Astrocyte of the cerebellum (primary cell): ENCODE results near the gene SNX9.

Experiments
- DNase-seq: peaks from one replicate; pipeline ENCODE4 v3.0.0-alpha.2; 2011; ENCODE audit warnings: low read depth
- H3K4me3 ChIP-seq: 2 replicates; pipeline ENCODE4 v1.5.1; 2011; ENCODE audit warnings: mild to moderate bottlenecking, low read depth, low read length, moderate library complexity
- in situ Hi-C: cut with HindIII; loops from 2 replicates; pipeline ENCODE4 v1.10.0; 2017; ENCODE audit warnings: low sequenced_read_pairs
- TF ChIP-seq, protein P1 (sequence below): IDR thresholded peaks from 2 replicates; pipeline ENCODE4 v1.5.1; 2012; ENCODE audit warnings: low read length, low read depth, moderate library complexity, mild to moderate bottlenecking; ENCODE audit errors: missing control alignments

The SNX9 gene

DNA sequence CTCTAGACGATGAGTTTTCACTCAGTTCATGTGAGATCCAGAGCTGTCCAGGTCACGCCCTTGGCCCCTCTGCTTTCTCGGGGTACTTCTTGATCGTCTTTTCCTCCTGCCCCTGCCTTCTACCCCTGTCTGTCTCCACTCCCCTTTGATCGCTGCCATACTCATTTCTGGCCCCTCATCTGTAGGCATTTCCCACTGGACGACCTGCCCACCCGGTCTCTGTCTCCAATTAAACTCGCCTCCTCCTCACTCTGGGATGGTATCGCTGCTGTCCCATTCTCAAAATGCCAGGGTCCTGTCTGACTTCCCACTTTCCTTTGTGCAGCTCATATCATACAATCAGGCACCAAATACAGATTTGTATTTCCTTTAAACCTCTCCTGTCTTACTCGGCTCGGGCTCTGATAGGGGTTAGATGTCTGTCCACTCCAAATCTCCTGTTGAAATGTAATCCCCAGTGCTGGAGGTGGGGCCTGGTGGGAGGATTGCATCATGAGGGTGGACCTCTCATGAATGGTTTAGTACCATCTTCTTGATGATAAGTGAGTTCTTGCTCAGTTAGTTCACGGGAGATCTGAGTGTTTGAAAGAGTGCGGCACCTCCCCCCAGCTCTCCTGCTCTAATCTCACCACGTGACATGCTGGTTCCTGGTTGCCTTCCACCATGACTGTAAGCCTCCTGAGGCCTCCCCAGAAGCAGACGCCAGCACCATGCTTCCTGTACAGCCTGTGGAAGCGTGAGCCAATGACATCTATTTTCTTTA, 155.2 kb downstream of the SNX9 start:
- H3K4me3 ChIP-seq = no peak overlapping the region
- TF ChIP-seq, protein P1, sequence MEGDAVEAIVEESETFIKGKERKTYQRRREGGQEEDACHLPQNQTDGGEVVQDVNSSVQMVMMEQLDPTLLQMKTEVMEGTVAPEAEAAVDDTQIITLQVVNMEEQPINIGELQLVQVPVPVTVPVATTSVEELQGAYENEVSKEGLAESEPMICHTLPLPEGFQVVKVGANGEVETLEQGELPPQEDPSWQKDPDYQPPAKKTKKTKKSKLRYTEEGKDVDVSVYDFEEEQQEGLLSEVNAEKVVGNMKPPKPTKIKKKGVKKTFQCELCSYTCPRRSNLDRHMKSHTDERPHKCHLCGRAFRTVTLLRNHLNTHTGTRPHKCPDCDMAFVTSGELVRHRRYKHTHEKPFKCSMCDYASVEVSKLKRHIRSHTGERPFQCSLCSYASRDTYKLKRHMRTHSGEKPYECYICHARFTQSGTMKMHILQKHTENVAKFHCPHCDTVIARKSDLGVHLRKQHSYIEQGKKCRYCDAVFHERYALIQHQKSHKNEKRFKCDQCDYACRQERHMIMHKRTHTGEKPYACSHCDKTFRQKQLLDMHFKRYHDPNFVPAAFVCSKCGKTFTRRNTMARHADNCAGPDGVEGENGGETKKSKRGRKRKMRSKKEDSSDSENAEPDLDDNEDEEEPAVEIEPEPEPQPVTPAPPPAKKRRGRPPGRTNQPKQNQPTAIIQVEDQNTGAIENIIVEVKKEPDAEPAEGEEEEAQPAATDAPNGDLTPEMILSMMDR = no peak
- in situ Hi-C loops = no loop called here
- no peak for DNase-seq

DNA sequence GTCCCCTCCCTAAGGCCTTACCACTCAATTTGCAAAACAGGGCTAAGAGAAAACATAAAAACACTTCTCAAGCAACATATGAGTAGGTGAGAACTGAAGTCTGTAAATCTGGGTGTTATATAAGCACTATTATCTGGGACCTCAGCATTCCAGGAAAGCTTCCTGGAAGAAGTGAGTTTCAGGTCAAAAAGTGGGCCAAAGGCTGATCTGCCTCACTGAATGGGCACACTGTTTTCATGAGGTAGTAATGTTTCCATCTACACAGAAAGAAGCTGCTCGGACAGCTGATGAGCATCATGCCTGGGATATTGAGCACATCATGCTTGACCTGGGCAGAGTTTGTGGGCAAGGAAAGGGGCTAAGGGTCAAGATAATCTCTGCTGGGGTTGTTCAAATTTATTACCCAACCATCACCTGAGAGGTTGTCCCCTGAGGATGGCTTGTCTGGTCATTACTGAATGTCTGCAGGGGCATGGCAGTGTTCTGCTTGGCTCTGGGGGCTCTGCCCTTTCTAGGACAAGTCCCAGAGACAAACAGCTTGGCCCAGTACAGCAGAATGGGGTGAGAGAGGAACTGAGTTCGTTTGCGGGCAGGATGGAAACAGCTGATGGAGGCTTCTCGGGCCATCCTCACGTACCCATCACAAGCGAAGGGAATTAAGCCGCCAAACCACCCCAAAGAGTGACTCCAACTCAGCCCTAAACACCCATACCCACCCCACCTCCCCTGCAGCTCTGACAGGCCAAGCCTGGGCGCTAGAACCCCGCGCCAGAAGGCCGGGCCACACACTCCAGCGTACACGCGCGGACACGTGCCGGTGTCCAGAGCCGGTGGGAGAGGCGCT, 157.5 kb downstream of the SNX9 start:
- H3K4me3 ChIP-seq = peak overlapping the region; percentile 60
- in situ Hi-C loops = no loop called here
- TF ChIP-seq, protein P1 = no peak
- no peak for DNase-seq

DNA sequence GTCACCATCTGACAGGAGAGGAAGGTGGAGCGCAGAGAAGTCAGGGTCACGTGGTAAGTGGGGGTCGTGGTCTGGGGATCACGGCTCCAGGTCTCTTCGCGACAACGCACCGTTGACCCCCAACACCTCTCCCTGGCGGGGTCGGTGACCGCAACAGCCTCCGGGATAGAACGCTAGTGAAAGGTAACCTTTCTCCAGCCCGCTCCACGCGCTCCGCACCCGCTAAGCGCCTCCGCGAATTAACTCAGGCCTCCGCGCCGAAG, 158.0 kb downstream of the SNX9 start:
- in situ Hi-C loops = no loop called here
- TF ChIP-seq, protein P1 = no peak
- peak overlapping the region; percentile 60 for H3K4me3 ChIP-seq
- no peak for DNase-seq

DNA sequence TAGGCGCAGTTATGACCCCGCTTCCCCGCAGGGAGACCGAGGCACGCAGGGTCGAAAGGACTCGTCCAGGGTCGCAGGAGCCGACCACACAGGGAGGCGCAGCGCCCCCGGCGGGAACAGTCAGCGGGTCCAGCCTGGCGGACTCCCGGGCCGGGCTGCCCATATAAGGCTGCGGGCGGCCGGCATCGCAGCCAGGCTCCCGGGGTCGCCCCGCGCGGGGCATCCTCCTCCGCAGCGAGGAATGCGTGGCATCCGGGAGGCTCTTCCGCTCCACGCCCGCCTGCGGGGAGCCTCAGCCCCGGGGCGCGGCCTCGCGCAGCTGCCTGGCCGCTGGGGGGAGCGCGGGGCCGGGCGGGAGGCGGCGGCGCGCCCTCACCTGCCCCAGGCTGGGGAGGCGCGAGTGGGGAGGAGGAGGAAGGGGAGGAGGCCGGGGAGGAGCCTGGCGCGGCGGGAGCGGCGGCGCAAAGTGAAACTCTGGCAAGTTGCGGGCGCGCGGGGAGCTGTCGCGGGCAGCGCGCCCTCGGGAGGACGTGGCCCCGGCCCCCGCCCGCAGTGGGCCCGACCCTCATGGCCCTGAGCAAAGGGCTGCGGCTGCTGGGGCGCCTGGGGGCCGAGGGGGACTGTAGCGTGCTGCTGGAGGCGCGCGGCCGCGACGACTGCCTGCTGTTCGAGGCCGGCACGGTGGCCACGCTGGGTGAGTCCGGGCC, 158.5 kb downstream of the SNX9 start, which contains the start of gene SYNJ2:
Gene SYNJ2, plus strand, starts transcription at position 469 of the 707 bp plus-strand sequence. Its CDS starts 99 bp downstream, at position 568.
- in situ Hi-C loops = no loop called here
- TF ChIP-seq, protein P1 = peak; percentile 55

DNA sequence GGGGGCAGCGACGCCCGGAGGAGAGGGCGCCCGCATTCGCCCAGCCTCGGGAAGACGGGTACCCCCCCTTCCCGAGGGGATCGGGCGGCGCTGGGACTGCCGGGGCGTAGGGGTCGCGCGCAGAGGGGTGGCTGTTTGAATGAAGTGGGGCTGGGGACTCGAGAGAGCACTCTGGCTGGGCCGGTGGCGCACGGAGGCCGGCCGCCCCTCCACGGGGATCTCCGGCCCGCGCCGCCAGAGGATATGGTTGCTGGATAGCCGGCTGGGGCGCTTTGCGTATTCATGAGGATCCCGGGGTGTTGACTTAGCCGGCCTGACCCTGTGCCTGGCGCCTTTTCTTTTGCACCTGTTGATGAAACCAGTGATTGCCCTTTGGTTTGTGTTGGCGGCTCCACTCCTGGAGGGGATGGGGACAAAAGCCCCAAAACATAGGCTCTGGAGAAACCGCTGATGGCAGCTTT, 159.1 kb downstream of the SNX9 start:
- DNase-seq = no peak
- in situ Hi-C loops = no loop called here
- H3K4me3 ChIP-seq = peak overlapping the region; percentile 60

More for the DNA sequence above, 158.5 kb downstream of the SNX9 start, which contains the start of gene SYNJ2:
- no peak for DNase-seq
- H3K4me3 ChIP-seq = peak within 1 kb of the TSS; percentile 60

More for the DNA sequence above, 159.1 kb downstream of the SNX9 start:
- TF ChIP-seq, protein P1 = no peak
